HepG2 (cell line): ENCODE measurements around the gene CDYL. TPM values are rescaled to one million over a fixed set of nuclear protein-coding genes. Genes with fewer than 3 reads are reported as not detected.
A peak's percentile ranks its signal among the peaks of the same experiment; 100 is the strongest.

Experiments
- CBX1 ChIP-seq: IDR thresholded peaks from one replicate; pipeline ENCODE4 v1.6.1; 2016; ENCODE audit warnings: antibody characterized with exemption, low read depth
- CENPX ChIP-seq: sonication (generic); formaldehyde crosslinking; IDR thresholded peaks from 2 replicates; pipeline ENCODE4 v1.9.0; 2021; ENCODE audit warnings: mild to moderate bottlenecking, missing genetic modification reagents, moderate library complexity
- DMAP1 ChIP-seq: IDR thresholded peaks from 2 replicates; pipeline ENCODE4 v1.6.1; 2016
- FOXC1 ChIP-seq: sonication (generic); formaldehyde crosslinking; IDR thresholded peaks from 2 replicates; pipeline ENCODE4 v1.8.0; 2022; ENCODE audit warnings: mild to moderate bottlenecking, missing genetic modification reagents, borderline replicate concordance
- GABPB1 ChIP-seq: IDR thresholded peaks from 2 replicates; pipeline ENCODE4 v1.6.1; 2016; ENCODE audit warnings: mild to moderate bottlenecking, missing genetic modification reagents, moderate library complexity, missing compliant biosample characterization
- NONO ChIP-seq, 2 experiments: fragments of 450-650 bp in 1 of 2; sonication (generic) in 1 of 2; formaldehyde crosslinking in 1 of 2; IDR thresholded peaks in 1 of 2; conservative IDR thresholded peaks in 1 of 2; 2 replicates each; pipeline versions ENCODE4 v1.6.1 to v1.8.0; 2017 to 2022; ENCODE audit warnings: mild to moderate bottlenecking in 1 of 2, missing genetic modification reagents in 1 of 2, moderate library complexity in 1 of 2
- PRDM10 ChIP-seq: sonication (generic); formaldehyde crosslinking; IDR thresholded peaks from 2 replicates; pipeline ENCODE4 v1.4.0; 2020; ENCODE audit warnings: low read depth, missing genetic modification reagents
- REXO4 ChIP-seq: sonication (generic); formaldehyde crosslinking; IDR thresholded peaks from 2 replicates; pipeline ENCODE4 v1.8.0; 2022; ENCODE audit warnings: missing genetic modification reagents, mild to moderate bottlenecking, borderline replicate concordance
- SKIL ChIP-seq: sonication (generic); formaldehyde crosslinking; IDR thresholded peaks from 2 replicates; pipeline ENCODE4 v1.8.0; 2022; ENCODE audit warnings: missing genetic modification reagents, mild to moderate bottlenecking, moderate library complexity, borderline replicate concordance
- SMC3 ChIP-seq: IDR thresholded peaks from 2 replicates; pipeline ENCODE4 v1.6.1; 2011; ENCODE audit warnings: low read length, improper control_type of control experiment
- SP5 ChIP-seq: IDR thresholded peaks from 2 replicates; pipeline ENCODE4 v1.6.1; 2016; ENCODE audit warnings: low read depth, borderline replicate concordance
- TOE1 ChIP-seq: sonication (generic); formaldehyde crosslinking; IDR thresholded peaks from 2 replicates; pipeline ENCODE4 v1.4.0; 2020; ENCODE audit warnings: mild to moderate bottlenecking, missing genetic modification reagents
- ZMYM3 ChIP-seq: sonication (generic); formaldehyde crosslinking; IDR thresholded peaks from 2 replicates; pipeline ENCODE4 v1.5.1; 2020; ENCODE audit warnings: mild to moderate bottlenecking, missing genetic modification reagents
- ZNF136 ChIP-seq: sonication (generic); formaldehyde crosslinking; IDR thresholded peaks from 2 replicates; pipeline ENCODE4 v1.8.1; 2022; ENCODE audit warnings: low read depth, mild to moderate bottlenecking, moderate library complexity, missing genetic modification reagents
- ZNF275 ChIP-seq: sonication (generic); formaldehyde crosslinking; IDR thresholded peaks from 2 replicates; pipeline ENCODE4 v1.8.0; 2022; ENCODE audit warnings: missing genetic modification reagents, mild to moderate bottlenecking, inconsistent platforms, borderline replicate concordance
- ZNF33B ChIP-seq: sonication (generic); formaldehyde crosslinking; IDR thresholded peaks from 2 replicates; pipeline ENCODE4 v1.5.1; 2020; ENCODE audit warnings: mild to moderate bottlenecking, missing genetic modification reagents
- ZNF792 ChIP-seq: IDR thresholded peaks from 2 replicates; pipeline ENCODE4 v1.6.1; 2016
- polyA plus RNA-seq, 8 experiments: library from polyadenylated mRNA; depleted of rRNA in 3 of 8; stranded (reverse) in 7 of 8; unstranded in 1 of 8; fragments of >200 nt; fragmentation: Illumina TruSeq in 4 of 8; extraction: Trizol in 4 of 8; gene quantifications; 2 replicates each; pipeline versions ENCODE4 v1.2.1 to v1.2.3, GENCODE V29; 2011 to 2016; ENCODE audit warnings: low read depth in 4 of 8, missing spikeins in 1 of 8, mixed read lengths in 1 of 8; ENCODE audit not compliant: insufficient read depth in 1 of 8
- total RNA-seq, 5 experiments: library from RNA; depleted of rRNA; stranded (reverse); fragments of >200 nt; fragmentation: Illumina TruSeq; extraction: Trizol; gene quantifications; 2 replicates each; pipeline ENCODE4 v1.2.3, GENCODE V29; 2016; ENCODE audit warnings: low read depth in 1 of 5
- TF ChIP-seq, protein P1 (sequence below): sonication (generic); formaldehyde crosslinking; IDR thresholded peaks from 2 replicates; pipeline ENCODE4 v1.8.0; 2022; ENCODE audit warnings: low read depth, missing genetic modification reagents
- TF ChIP-seq, protein P2 (sequence below): sonication (generic); formaldehyde crosslinking; IDR thresholded peaks from 2 replicates; pipeline ENCODE4 v1.4.0; 2020; ENCODE audit warnings: mild to moderate bottlenecking, missing genetic modification reagents

Gene CDYL
- total and polyA plus RNA-seq, 2 of the 13 experiments (the other 11 are each of a cell fraction or from before 2014, with no cell fraction given): 22.8 to 105 TPM

DNA sequence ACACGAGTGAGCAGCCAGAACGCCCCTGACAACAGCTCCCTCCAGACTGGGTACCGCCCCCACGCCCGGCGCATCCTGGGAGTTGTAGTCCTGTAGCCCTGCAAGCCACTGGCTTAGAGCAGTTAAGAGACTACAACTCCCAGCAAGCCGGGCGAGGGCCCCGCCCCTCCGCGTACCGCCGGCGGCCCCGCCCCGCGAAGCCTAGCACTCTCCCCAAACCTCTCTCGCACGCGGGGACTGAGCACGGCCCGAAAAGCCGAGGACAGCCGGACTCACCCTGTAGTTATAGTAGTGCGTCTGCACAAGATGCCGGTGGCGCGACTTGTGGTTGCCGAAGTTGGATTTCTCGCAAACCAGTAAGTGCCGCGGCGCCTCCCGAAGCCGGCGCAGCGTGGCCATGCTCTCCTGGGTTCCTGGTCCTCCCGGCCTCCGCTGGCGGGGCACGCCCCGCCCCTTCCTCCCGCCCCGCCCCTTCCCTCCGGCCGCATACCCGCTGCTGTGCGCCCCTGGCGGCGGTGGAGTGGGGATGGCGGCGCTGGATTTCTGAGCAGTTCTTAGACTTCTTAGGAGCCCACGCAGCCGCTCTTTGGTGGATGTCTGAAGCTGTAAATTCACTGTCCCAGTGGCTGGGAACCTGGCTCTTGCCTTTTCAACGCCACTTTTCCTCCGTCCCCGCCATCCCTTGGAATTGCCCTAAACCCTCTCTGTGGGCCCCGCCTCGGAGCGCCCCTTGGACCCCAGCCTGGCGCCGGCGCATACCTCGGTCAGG lies 227.6 kb downstream of the CDYL start, which contains the start of gene RPP40 (continued):
- TF ChIP-seq PRDM10 (CRISPR knock-in tag) (no peak), NONO (IDR thresholded peaks at IDR 0.05) (no peak), NONO (CRISPR knock-in tag; conservative IDR thresholded peaks at IDR 0.05) (peak; percentile 81; the same call in 1 of the 2 replicates), SMC3 (peak; percentile 46; the same call in 1 of the 2 replicates), SKIL (CRISPR knock-in tag) (no peak), GABPB1 (CRISPR knock-in tag) (peak; percentile 92), ZMYM3 (CRISPR knock-in tag) (peak; percentile 44; the same call in 1 of the 2 replicates), TOE1 (CRISPR knock-in tag) (no peak; the same call in 1 of the 2 replicates), ZNF136 (CRISPR knock-in tag) (peak; percentile 87; the same call in 1 of the 2 replicates), ZNF33B (peak; percentile 90), CENPX (CRISPR knock-in tag) (no peak), DMAP1 (CRISPR knock-in tag) (peak; percentile 97), FOXC1 (CRISPR knock-in tag) (peak; percentile 73; the same call in 1 of the 2 replicates), ZNF792 (CRISPR knock-in tag) (peak; percentile 71), REXO4 (CRISPR knock-in tag) (no peak), SP5 (CRISPR knock-in tag) (peak; percentile 89), CBX1 (no peak), ZNF275 (CRISPR knock-in tag) (peak; percentile 93; the same call in 1 of the 2 replicates)
- TF ChIP-seq, protein P1, sequence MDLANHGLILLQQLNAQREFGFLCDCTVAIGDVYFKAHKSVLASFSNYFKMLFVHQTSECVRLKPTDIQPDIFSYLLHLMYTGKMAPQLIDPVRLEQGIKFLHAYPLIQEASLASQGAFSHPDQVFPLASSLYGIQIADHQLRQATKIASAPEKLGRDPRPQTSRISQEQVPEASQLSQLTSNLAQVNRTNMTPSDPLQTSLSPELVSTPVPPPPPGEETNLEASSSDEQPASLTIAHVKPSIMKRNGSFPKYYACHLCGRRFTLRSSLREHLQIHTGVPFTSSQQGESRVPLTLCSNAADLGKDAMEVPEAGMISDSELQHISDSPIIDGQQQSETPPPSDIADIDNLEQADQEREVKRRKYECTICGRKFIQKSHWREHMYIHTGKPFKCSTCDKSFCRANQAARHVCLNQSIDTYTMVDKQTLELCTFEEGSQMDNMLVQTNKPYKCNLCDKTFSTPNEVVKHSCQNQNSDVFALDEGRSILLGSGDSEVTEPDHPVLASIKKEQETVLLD (CRISPR knock-in tag): no peak
- TF ChIP-seq, protein P2, sequence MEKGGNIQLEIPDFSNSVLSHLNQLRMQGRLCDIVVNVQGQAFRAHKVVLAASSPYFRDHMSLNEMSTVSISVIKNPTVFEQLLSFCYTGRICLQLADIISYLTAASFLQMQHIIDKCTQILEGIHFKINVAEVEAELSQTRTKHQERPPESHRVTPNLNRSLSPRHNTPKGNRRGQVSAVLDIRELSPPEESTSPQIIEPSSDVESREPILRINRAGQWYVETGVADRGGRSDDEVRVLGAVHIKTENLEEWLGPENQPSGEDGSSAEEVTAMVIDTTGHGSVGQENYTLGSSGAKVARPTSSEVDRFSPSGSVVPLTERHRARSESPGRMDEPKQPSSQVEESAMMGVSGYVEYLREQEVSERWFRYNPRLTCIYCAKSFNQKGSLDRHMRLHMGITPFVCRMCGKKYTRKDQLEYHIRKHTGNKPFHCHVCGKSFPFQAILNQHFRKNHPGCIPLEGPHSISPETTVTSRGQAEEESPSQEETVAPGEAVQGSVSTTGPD: peak; percentile 17; the same call in 1 of the 2 replicates
